ENCODE data around the gene AKR1E2.

The AKR1E2 gene

GRCh38 chr10:4888236-4888635 is 62.2 kb downstream of the AKR1E2 start:
- TF ChIP-seq CTCF (IDR thresholded peaks at IDR 0.05; ENCODE audit: low read depth, low read length, missing control alignments), result no peak
- in situ Hi-C loops (cut with HindIII; ENCODE audit: low sequenced_read_pairs), result no loop called here
- no peak for DNase-seq (ENCODE audit: low read depth)
- H3K4me3 ChIP-seq (ENCODE audit: low read depth, low read length), result no peak overlapping the region

DNA sequence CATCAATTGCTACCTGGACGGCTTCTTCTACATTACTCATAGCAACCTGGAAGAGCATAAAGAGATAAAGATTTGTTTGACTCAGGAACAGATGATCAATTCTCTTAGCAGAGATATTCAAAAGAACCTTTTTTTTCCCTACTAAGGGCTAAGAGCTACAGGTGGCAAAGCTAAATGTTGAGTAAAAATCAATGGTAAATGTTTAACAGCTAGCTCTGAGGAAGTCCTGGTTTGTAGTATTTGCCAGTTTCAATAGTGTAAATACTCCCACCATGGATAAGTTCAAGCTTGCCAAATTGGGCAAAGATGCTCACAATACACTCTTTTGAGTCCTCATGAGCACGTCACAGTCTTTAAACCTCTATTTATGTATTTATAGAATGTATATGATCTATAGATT is 64.0 kb downstream of the AKR1E2 start:
- H3K4me3 ChIP-seq (ENCODE audit: low read depth, low read length), result no peak overlapping the region
- DNase-seq (ENCODE audit: low read depth), result no peak
- TF ChIP-seq CTCF (IDR thresholded peaks at IDR 0.05; ENCODE audit: low read depth, low read length, missing control alignments), result no peak
- in situ Hi-C loops (cut with HindIII; ENCODE audit: low sequenced_read_pairs), result no loop called here

GRCh38 chr10:4892681-4893080 is 66.7 kb downstream of the AKR1E2 start:
- H3K4me3 ChIP-seq (ENCODE audit: low read depth, low read length), result no peak overlapping the region
- in situ Hi-C loops (cut with HindIII; ENCODE audit: low sequenced_read_pairs), result no loop called here
- no peak for TF ChIP-seq CTCF (IDR thresholded peaks at IDR 0.05; ENCODE audit: low read depth, low read length, missing control alignments)
- no peak for DNase-seq (ENCODE audit: low read depth)

DNA sequence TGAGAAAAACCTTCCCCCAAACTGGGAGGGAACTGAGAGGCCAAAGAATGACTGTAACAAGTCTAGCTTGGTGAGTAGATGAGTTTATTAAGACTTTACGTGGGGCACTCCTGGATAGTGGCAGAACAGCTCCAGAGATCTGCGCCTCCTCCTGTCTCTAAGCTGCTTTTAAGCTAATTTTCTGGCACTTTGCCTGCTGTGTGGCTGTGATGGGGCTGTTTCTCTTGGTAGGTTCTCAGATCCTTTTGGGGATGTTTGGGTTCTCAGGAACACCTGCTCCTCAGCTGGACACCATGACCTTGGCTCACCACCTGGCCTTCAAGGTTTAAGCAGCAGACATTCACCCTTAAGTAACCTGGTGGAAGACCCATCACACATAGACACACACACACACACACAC is 68.3 kb downstream of the AKR1E2 start:
- in situ Hi-C loops (cut with HindIII; ENCODE audit: low sequenced_read_pairs), result no loop called here
- no peak overlapping the region for H3K4me3 ChIP-seq (ENCODE audit: low read depth, low read length)
- TF ChIP-seq CTCF (IDR thresholded peaks at IDR 0.05; ENCODE audit: low read depth, low read length, missing control alignments), result no peak
- DNase-seq (ENCODE audit: low read depth), result no peak

Measured in astrocyte of the cerebellum (primary cell).